OCI-LY3 (cell line): ENCODE measurements around the gene PTPRC.

ENCODE experiments used
- CTCF ChIP-seq: fragments of 200-600, 300-600 bp; sonication (generic); IDR thresholded peaks from 2 replicates; pipeline ENCODE4 v1.5.1; 2014; ENCODE audit warnings: antibody characterized with exemption, low read length, low read depth
- EZH2phosphoT487 ChIP-seq: fragments of 200-600 bp; shearing (Covaris generic); IDR thresholded peaks from 2 replicates; pipeline ENCODE4 v1.6.1; 2018; ENCODE audit warnings: antibody characterized with exemption, mixed run types, low read depth

GRCh38 chr1:198649968-198650338 lies 11.1 kb downstream of the PTPRC start:
- TF ChIP-seq EZH2phosphoT487 (no peak), CTCF (no peak)
